HFFc6 (cell line): ENCODE data around the gene MORN5. TPM values are rescaled to one million over a fixed set of nuclear protein-coding genes. Genes with fewer than 3 reads are reported as not detected.

Experiments
- DNase-seq: peaks from one replicate; pipeline ENCODE4 v3.0.0-alpha.2; 2018
- H3K27ac Mint-ChIP-seq: 2 replicates; pipeline ENCODE4 v1.8.0; 2020; ENCODE audit warnings: mild to moderate bottlenecking, mixed read lengths
- H3K27me3 Mint-ChIP-seq: 2 replicates; pipeline ENCODE4 v1.8.0; 2021; ENCODE audit warnings: mild to moderate bottlenecking, moderate library complexity, mixed read lengths; ENCODE audit not compliant: insufficient read depth
- H3K36me3 Mint-ChIP-seq: 2 replicates; pipeline ENCODE4 v1.8.0; 2021; ENCODE audit warnings: low read depth, mixed read lengths
- H3K4me1 Mint-ChIP-seq: 2 replicates; pipeline ENCODE4 v1.8.0; 2020; ENCODE audit warnings: low read depth, mixed read lengths
- H3K4me3 Mint-ChIP-seq: 2 replicates; pipeline ENCODE4 v1.8.0; 2020; ENCODE audit warnings: mild to moderate bottlenecking, moderate library complexity, mixed read lengths
- H3K9me3 Mint-ChIP-seq: 2 replicates; pipeline ENCODE4 v1.8.0; 2020; ENCODE audit warnings: mild to moderate bottlenecking, mixed read lengths
- CTCF ChIP-seq: fragments of 200-600 bp; sonication (generic); IDR thresholded peaks from 2 replicates; pipeline ENCODE4 v1.5.0; 2021; ENCODE audit warnings: antibody characterized with exemption, mild to moderate bottlenecking
- total RNA-seq, 6 experiments: library from RNA; stranded (reverse); fragmentation: NEBNext Ultra II Directional; extraction: Animal tissue kit (Norgen Biotek cat#: 25700); gene quantifications; 2 replicates in 1 of 6; 3 replicates in 5 of 6; pipeline ENCODE4 v1.2.3, GENCODE V29; 2021

Gene MORN5
- total RNA-seq, 6 experiments from 2014 or later: not detected

GRCh38 chr9:122119166-122119521 is 40.6 kb upstream of the MORN5 start:
- DNase-seq: no peak
- Mint-ChIP-seq H3K27ac (no peak overlapping the region), H3K36me3 (no peaks in the 10 kb centered on the region), H3K4me3 (no peak overlapping the region), H3K27me3 (peaks cover 25% of the 10 kb centered on the region), H3K4me1 (no peaks in the 10 kb centered on the region; the same call in none of the 2 replicates), H3K9me3 (no peaks in the 10 kb centered on the region)
- TF ChIP-seq CTCF: no peak

- Mint-ChIP-seq H3K4me1 (no peaks in the 10 kb centered on the region; the same call in none of the 2 replicates), H3K4me3 (no peak overlapping the region), H3K36me3 (no peaks in the 10 kb centered on the region), H3K27me3 (peaks cover 20% of the 10 kb centered on the region), H3K9me3 (no peaks in the 10 kb centered on the region), H3K27ac (no peak overlapping the region)
- TF ChIP-seq CTCF: no peak
- DNase-seq: no peak
Measured at GRCh38 chr9:122119721-122120120, 40.0 kb upstream of the MORN5 start.

GRCh38 chr9:122120316-122121071 is 39.2 kb upstream of the MORN5 start:
- peaks cover 6% of the 10 kb centered on the region for H3K4me1 Mint-ChIP-seq
- H3K9me3 Mint-ChIP-seq: no peaks in the 10 kb centered on the region
- H3K27me3 Mint-ChIP-seq: peaks cover 12% of the 10 kb centered on the region
- DNase-seq: no peak
- no peak for TF ChIP-seq CTCF
- no peaks in the 10 kb centered on the region for H3K36me3 Mint-ChIP-seq
- no peak overlapping the region for H3K4me3 Mint-ChIP-seq
- H3K27ac Mint-ChIP-seq: no peak overlapping the region

- no peaks in the 10 kb centered on the region for H3K9me3 Mint-ChIP-seq
Measured at GRCh38 chr9:122121391-122121790, 38.3 kb upstream of the MORN5 start.

GRCh38 chr9:122121931-122122330 is 37.8 kb upstream of the MORN5 start:
- Mint-ChIP-seq H3K27ac (no peak overlapping the region), H3K4me1 (peaks cover 19% of the 10 kb centered on the region)

More at GRCh38 chr9:122121391-122121790, 38.3 kb upstream of the MORN5 start:
- DNase-seq: no peak
- peaks cover 15% of the 10 kb centered on the region for H3K4me1 Mint-ChIP-seq
- no peak overlapping the region for H3K27ac Mint-ChIP-seq
- H3K27me3 Mint-ChIP-seq: peaks cover 8% of the 10 kb centered on the region; the same call in 1 of the 2 replicates
- H3K36me3 Mint-ChIP-seq: no peaks in the 10 kb centered on the region
- no peak overlapping the region for H3K4me3 Mint-ChIP-seq
- TF ChIP-seq CTCF: no peak

More at GRCh38 chr9:122121931-122122330, 37.8 kb upstream of the MORN5 start:
- no peaks in the 10 kb centered on the region for H3K9me3 Mint-ChIP-seq
- peaks cover 8% of the 10 kb centered on the region; the same call in 1 of the 2 replicates for H3K27me3 Mint-ChIP-seq
- DNase-seq: no peak
- TF ChIP-seq CTCF: no peak
- no peak overlapping the region for H3K4me3 Mint-ChIP-seq
- H3K36me3 Mint-ChIP-seq: no peaks in the 10 kb centered on the region
